Measurements from ENCODE around the gene TMEM125.
A peak's percentile ranks its signal among the peaks of the same experiment; 100 is the strongest.

TMEM125 gene
- total RNA-seq: 0 reads per million in 2 donors

GRCh38 chr1:43269627-43270375 is at the start of gene TMEM125:
Gene TMEM125 (plus strand): TSS chr1:43269983. CDS start chr1:43272723, 2,740 bp downstream.
- no peak for DNase-seq

- no peak for DNase-seq
Measured at GRCh38 chr1:43220905-43221778, 48.6 kb upstream of the TMEM125 start.

- no peak for DNase-seq
Measured at GRCh38 chr1:43221797-43222196, 48.0 kb upstream of the TMEM125 start.

GRCh38 chr1:43222879-43223278 is 46.9 kb upstream of the TMEM125 start:
- DNase-seq: no peak

GRCh38 chr1:43225168-43225567 is 44.6 kb upstream of the TMEM125 start:
- no peak for DNase-seq

GRCh38 chr1:43227143-43227764 is 42.5 kb upstream of the TMEM125 start:
- DNase-seq: peak; percentile 84

- DNase-seq: no peak
Measured at GRCh38 chr1:43229826-43230780, 39.7 kb upstream of the TMEM125 start.

- no peak for DNase-seq
Measured at GRCh38 chr1:43232074-43232473, 37.7 kb upstream of the TMEM125 start.

- DNase-seq: no peak
Measured at GRCh38 chr1:43232482-43232881, 37.3 kb upstream of the TMEM125 start.

GRCh38 chr1:43233631-43234030 is 36.2 kb upstream of the TMEM125 start:
- DNase-seq: no peak

- no peak for DNase-seq
Measured at GRCh38 chr1:43234267-43234666, 35.5 kb upstream of the TMEM125 start.

- DNase-seq: no peak
Measured at GRCh38 chr1:43235040-43235439, 34.7 kb upstream of the TMEM125 start.

- no peak for DNase-seq
Measured at GRCh38 chr1:43235451-43236121, 34.2 kb upstream of the TMEM125 start.

GRCh38 chr1:43237121-43237520 is 32.7 kb upstream of the TMEM125 start:
- no peak for DNase-seq

GRCh38 chr1:43238085-43238484 is 31.7 kb upstream of the TMEM125 start:
- no peak for DNase-seq

- DNase-seq: no peak
Measured at GRCh38 chr1:43238991-43239469, 30.8 kb upstream of the TMEM125 start.

GRCh38 chr1:43239484-43239883 is 30.3 kb upstream of the TMEM125 start:
- DNase-seq: no peak

GRCh38 chr1:43241413-43241836 is 28.4 kb upstream of the TMEM125 start:
- no peak for DNase-seq

- no peak for DNase-seq
Measured at GRCh38 chr1:43243299-43243698, 26.5 kb upstream of the TMEM125 start.

- no peak for DNase-seq
Measured at GRCh38 chr1:43246466-43247213, 23.1 kb upstream of the TMEM125 start.
